ENCODE measurements around the gene TEF.

DNA sequence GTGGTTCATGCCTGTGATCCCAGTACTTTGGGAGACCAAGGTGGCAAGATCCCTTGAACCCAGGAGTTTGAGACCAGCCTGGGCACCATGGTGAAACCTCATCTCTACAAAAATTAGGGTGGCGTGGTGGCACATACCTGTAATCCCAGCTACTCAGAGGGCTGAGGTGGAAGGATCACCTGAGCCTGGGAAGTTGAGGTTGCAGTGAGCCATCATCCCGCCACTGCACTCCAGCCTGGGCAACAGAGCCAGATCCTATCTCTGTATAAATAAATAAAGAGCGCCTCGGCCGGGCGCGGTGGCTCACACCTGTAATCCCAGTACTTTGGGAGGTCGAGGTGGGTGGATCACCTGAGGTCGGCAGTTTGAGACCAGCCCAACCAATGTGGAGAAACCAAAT lies 37.0 kb downstream of the TEF start:
- TF ChIP-seq, protein P1, sequence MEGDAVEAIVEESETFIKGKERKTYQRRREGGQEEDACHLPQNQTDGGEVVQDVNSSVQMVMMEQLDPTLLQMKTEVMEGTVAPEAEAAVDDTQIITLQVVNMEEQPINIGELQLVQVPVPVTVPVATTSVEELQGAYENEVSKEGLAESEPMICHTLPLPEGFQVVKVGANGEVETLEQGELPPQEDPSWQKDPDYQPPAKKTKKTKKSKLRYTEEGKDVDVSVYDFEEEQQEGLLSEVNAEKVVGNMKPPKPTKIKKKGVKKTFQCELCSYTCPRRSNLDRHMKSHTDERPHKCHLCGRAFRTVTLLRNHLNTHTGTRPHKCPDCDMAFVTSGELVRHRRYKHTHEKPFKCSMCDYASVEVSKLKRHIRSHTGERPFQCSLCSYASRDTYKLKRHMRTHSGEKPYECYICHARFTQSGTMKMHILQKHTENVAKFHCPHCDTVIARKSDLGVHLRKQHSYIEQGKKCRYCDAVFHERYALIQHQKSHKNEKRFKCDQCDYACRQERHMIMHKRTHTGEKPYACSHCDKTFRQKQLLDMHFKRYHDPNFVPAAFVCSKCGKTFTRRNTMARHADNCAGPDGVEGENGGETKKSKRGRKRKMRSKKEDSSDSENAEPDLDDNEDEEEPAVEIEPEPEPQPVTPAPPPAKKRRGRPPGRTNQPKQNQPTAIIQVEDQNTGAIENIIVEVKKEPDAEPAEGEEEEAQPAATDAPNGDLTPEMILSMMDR (IDR thresholded peaks at IDR 0.05): no peak
- no peak for TF ChIP-seq POLR2AphosphoS5 (IDR thresholded peaks at IDR 0.05)
- TF ChIP-seq POLR2A (IDR thresholded peaks at IDR 0.05): no peak
- no peak for TF ChIP-seq EP300 (IDR thresholded peaks at IDR 0.05)

Data from sigmoid colon (tissue), 4 donors.